Tibial artery (tissue), 4 donors: ENCODE data around the gene PPP1R3D.

ENCODE experiments used
- DNase-seq, 2 donors: peaks; one replicate each; pipeline ENCODE4 v3.0.0-alpha.2; 2019
- H3K27ac ChIP-seq, 2 donors: fragments of 200-600 bp; sonication (generic) in 1 of 2; 1 replicate in 1 of 2; 2 replicates in 1 of 2; pipeline ENCODE4 v1.5.1; 2018 to 2019; ENCODE audit warnings: mild to moderate bottlenecking in 1 of 2
- H3K27me3 ChIP-seq, 2 donors: fragments of 200-600 bp; sonication (generic) in 1 of 2; one replicate each; pipeline versions ENCODE4 v1.5.1 to v1.6.0; 2016 to 2019
- H3K36me3 ChIP-seq, 3 donors: fragments of 200-600 bp; sonication (generic) in 2 of 3; one replicate each; pipeline ENCODE4 v1.5.1; 2016 to 2019; ENCODE audit warnings: mild to moderate bottlenecking in 2 of 3
- H3K4me1 ChIP-seq, 4 donors: fragments of 200-600 bp; sonication (generic) in 2 of 4; 1 replicate in 3 of 4; 2 replicates in 1 of 4; pipeline ENCODE4 v1.5.1; 2016 to 2019
- H3K4me3 ChIP-seq, 2 donors: fragments of 200-600 bp; sonication (generic) in 1 of 2; 1 replicate in 1 of 2; 2 replicates in 1 of 2; pipeline ENCODE4 v1.5.1; 2018 to 2019; ENCODE audit warnings: mild to moderate bottlenecking in 2 of 2
- H3K9me3 ChIP-seq, 3 donors: fragments of 200-600 bp; sonication (generic) in 1 of 3; one replicate each; pipeline ENCODE4 v1.5.1; 2016 to 2019
- intact Hi-C: fragments of 100-400 bp; cut with DNase I; formaldehyde crosslinking; loops from one replicate; pipeline ENCODE4 v1.15.0; 2023; ENCODE audit warnings: low total_unique reads
- TF ChIP-seq, protein P1 (sequence below), 2 experiments: fragments of 200-600 bp in 1 of 2; fragments of 450-650 bp in 1 of 2; IDR thresholded peaks; one replicate each; pipeline ENCODE4 v1.5.1; 2017 to 2019; ENCODE audit warnings: antibody characterized with exemption in 2 of 2, mild to moderate bottlenecking in 1 of 2, moderate library complexity in 1 of 2

The PPP1R3D gene

DNA sequence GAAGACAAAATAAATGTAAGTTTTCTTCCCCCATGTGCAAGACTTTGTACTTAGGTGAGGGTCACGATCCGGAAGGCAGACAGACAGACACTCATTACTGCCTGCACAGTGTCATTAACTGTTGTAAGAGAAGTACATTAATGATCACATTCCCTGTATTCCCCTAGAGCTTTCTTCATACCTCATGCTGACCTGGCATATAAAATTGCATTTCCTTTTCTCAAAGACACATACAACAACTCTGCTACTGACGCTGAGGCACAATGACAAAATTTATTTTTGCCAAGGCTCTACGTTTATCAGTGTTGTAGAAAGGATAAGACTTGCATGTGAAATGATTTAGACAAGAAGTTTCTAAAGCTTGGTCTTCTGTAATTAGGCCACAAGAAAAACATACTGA is 3.7 kb downstream of the PPP1R3D start:
- H3K36me3 ChIP-seq: no peaks in the 10 kb centered on the region
- H3K9me3 ChIP-seq: no peaks in the 10 kb centered on the region
- no peak overlapping the region for H3K27ac ChIP-seq
- intact Hi-C loops: no loop called here
- peaks cover 3 to 42% (median 38%) of the 10 kb centered on the region in 4 donors for H3K4me1 ChIP-seq
- DNase-seq: no peak
- H3K27me3 ChIP-seq: no peaks in the 10 kb centered on the region
- H3K4me3 ChIP-seq: no peak overlapping the region
- TF ChIP-seq, protein P1, sequence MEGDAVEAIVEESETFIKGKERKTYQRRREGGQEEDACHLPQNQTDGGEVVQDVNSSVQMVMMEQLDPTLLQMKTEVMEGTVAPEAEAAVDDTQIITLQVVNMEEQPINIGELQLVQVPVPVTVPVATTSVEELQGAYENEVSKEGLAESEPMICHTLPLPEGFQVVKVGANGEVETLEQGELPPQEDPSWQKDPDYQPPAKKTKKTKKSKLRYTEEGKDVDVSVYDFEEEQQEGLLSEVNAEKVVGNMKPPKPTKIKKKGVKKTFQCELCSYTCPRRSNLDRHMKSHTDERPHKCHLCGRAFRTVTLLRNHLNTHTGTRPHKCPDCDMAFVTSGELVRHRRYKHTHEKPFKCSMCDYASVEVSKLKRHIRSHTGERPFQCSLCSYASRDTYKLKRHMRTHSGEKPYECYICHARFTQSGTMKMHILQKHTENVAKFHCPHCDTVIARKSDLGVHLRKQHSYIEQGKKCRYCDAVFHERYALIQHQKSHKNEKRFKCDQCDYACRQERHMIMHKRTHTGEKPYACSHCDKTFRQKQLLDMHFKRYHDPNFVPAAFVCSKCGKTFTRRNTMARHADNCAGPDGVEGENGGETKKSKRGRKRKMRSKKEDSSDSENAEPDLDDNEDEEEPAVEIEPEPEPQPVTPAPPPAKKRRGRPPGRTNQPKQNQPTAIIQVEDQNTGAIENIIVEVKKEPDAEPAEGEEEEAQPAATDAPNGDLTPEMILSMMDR (IDR thresholded peaks at IDR 0.05): no peak

DNA sequence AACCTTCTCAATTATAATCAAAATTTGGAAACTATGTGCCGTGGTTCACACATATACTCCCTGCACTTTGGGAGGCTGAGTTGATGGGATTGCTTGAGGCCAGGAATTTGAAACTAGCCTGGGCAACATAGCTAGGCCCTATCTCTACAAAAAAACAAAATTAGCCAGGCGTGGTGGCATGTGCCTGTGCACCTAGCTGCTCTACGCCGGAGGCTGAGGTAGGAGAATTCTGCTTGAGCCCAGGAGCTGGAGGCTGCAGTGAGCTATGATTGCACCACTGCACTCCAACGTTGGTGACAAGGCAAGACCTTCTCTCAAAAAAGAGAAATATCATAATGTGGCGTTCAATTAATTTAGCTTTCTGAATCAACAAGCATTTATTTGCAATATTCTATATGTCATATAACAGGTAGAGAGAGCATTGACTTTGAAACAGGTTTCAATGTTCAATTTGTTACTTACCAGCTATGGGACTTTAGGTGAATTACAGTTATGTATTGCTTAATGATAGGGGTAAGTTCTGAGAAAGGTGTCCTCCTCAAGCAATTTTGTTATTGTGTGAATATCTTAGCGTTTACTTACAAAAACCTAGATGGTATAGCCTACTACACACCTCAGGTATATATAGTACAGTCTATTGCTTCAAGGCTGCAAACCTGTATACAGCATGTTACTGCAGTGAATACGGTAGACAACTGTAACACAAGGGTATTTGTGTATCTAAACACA is 4.5 kb downstream of the PPP1R3D start:
- TF ChIP-seq, protein P1 (IDR thresholded peaks at IDR 0.05): no peak
- DNase-seq: no peak
- no peak overlapping the region for H3K27ac ChIP-seq
- H3K9me3 ChIP-seq: no peaks in the 10 kb centered on the region
- H3K36me3 ChIP-seq: no peaks in the 10 kb centered on the region
- no peak overlapping the region for H3K4me3 ChIP-seq
- intact Hi-C loops: no loop called here
- peaks cover 3 to 36% (median 35%) of the 10 kb centered on the region in 4 donors for H3K4me1 ChIP-seq
- no peaks in the 10 kb centered on the region for H3K27me3 ChIP-seq

DNA sequence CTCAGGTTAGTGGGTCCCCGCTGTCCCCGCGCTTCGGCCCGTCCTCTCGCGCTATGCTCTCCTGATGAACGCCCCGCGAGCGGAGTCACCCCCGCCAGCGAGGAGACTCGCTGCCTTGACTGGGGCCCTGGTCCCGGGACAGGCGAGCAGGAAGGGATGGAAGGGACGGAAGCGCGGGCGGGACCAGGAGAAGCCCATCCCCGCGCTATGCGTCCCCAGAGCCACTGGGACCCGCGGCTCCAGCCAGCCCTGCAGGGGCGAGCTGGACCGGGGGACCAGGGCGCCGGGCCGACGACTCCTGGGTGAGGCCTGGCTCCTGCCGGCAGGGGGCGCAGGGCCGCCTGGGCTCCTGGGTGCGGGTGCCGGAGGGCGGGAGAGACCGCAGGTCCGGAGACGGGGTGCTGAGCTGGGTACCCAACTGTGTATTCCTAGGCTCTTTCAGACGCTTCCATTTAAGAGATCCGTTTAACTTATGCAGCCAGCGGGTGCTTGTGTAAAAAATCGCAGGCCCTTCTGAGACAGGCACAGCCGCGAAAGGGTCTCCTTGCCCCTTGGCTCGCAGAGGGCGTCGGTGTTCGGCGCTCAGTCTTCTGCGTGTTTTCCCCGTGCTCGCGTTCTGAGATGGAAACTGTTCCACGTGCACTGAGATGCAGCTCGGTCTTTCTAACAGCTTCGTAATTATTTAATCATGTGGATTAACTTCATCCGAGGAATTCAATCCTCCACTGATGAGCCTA is 6.1 kb downstream of the PPP1R3D start:
- peak overlapping the region; percentile 66 to 85 for H3K27ac ChIP-seq
- DNase-seq: peak; percentile 68 to 84
- intact Hi-C loops: no loop called here

DNA sequence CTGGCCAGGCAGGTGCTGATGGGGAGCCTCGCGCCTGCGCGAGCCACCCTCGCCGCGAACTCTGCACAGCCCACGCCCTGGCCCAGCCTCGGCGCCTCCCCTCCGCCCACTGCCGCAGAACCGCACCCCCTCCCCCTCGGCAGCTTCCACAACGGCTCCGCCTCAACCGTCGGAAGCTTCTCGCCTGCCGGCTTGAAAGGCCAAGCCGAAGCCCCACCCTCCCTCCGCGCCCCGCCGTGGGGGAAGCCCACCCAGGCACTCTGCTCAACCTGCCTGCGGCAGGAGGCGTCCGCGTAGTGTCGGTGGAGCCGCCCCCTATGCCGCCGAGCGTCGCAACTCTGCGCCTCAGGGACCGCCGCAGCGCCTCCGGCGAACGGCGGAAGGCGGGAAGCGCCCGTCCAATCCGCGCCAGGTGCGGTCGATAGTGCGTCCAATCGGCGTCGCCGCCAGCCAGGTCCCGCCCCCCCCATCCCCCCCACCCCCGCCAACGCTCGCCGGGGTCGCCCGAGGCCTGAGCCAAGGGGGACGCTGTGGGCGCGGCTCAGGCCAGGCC is 6.7 kb downstream of the PPP1R3D start, which contains the start of gene SYCP2:
Gene SYCP2, minus strand, starts transcription at position 342 of the 553 bp plus-strand sequence. CDS start 11,224 bp downstream, outside the sequence.
- intact Hi-C loops: no loop called here
- Histone ChIP-seq H3K4me1 (peaks cover 3 to 25% (median 24%) of the 10 kb centered on the region in 4 donors), H3K27ac (peak within 1 kb of the TSS; percentile 66 to 85), H3K4me3 (peak within 1 kb of the TSS; percentile 76 to 78), H3K9me3 (no peaks in the 10 kb centered on the region), H3K27me3 (no peaks in the 10 kb centered on the region), H3K36me3 (no peaks in the 10 kb centered on the region)
- peak in 1 of 2 donors; percentile 67 for DNase-seq
- TF ChIP-seq, protein P1 (IDR thresholded peaks at IDR 0.05): no peak

More for the DNA sequence above, 6.1 kb downstream of the PPP1R3D start:
- TF ChIP-seq, protein P1 (IDR thresholded peaks at IDR 0.05): peak; percentile 89 to 97
- Histone ChIP-seq H3K4me3 (peak overlapping the region; percentile 76 to 78), H3K27me3 (no peaks in the 10 kb centered on the region), H3K4me1 (peaks cover 3 to 32% (median 30%) of the 10 kb centered on the region in 4 donors), H3K36me3 (no peaks in the 10 kb centered on the region), H3K9me3 (no peaks in the 10 kb centered on the region)

DNA sequence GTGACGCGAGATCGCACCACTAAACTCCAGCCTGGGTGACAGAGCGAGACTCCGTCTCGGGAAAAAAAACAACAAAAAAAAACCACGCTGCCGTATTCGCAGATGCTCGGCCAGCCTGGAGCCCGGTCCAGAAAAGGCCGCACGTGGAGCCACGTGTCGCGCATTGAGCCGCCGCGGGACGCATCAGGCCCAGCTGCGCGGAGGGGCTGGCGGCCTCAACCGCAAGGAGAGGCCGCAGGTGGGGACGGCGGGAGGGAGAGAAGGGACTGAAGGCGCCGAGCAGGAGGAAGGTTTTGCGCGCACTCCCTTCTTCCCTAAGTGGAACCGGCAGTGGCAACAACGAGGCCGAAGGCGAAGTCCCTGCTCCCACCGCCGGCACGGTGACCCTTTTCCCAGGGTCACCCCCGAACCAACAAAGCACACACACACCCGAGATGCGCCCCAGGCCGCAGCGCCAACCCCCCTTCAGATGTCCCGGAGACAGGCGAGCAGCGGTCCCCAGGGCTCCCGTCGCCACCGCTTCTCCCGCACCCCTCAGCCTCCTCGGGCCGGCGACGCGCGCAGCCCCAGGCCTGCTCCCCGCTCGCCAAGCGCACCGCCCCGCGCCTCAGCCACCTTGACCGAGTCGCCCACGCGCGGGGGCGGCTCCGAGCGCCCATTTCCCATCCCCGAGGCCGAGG is 7.3 kb downstream of the PPP1R3D start:
- DNase-seq: peak in 1 of 2 donors; percentile 56
- H3K27ac ChIP-seq: no peak overlapping the region
- H3K4me1 ChIP-seq: peaks cover 0 to 19% (median 18%) of the 10 kb centered on the region in 4 donors
- TF ChIP-seq, protein P1 (IDR thresholded peaks at IDR 0.05): no peak
- no peaks in the 10 kb centered on the region for H3K27me3 ChIP-seq
- no peaks in the 10 kb centered on the region for H3K9me3 ChIP-seq
- intact Hi-C loops: no loop called here
- H3K36me3 ChIP-seq: no peaks in the 10 kb centered on the region
- H3K4me3 ChIP-seq: peak overlapping the region; percentile 76 to 78
